ENCODE measurements around the gene CEP164. TPM values are rescaled to one million over a fixed set of nuclear protein-coding genes. Genes with fewer than 3 reads are reported as not detected.

Gene CEP164
- total RNA-seq, 1 donor from 2014 or later, result 11.7 TPM

DNA sequence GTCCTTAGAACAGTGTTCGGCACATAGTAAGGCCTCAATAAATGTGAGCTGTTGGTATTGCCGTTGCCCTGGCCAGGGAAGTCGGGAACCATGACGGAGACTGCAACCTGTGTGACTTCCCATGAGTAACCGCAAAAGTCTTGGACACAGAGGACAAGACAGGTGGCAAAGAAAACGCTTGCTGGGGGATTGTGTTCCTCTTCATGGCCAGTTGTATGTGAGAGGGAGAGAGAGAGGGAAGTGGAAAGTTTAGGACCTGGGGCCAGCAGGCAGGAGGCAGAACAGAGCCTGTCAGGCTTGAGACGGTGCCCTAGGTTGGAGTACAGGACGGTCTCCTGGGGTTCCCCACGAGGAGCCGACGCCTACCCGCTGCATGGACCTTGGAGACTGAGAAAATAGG lies 90.2 kb downstream of the CEP164 start:
- ATAC-seq (no peak), DNase-seq (ENCODE audit: low spot score) (no peak)

DNA sequence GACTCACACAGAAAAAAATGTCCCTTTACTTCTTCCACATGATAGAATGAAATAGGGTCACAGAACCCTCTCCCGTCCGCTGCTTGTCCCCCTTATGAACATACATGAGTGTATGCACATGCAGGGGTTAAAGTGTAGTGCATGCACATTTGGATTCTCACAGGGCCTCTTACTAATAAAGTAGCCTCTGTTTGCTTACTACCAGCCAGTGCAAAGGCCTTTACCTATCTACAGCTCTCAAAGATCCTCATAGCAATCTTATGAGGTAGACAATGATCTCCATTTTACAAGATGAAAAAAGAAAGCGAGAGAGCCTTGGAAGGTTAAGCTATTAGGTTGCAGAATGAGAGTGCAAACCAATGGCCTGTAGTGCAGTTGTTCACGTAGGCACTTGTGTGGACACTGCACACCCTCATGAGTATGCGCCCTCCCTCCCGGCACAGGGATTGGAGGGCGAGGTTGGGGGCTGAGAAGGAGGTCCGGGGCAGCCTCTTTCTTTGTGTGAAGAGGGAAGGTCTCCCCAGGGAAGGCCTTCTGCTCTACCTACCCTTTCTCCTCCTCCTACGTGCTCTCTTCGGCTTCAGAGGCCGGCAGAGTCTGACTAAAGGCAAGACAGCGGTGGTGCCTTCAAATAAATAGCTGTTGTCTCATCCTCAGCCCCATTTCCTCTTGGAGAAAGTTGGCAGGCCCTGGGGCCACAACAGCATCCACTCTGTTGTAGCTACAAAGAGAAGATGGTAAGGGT lies 91.3 kb downstream of the CEP164 start:
- ATAC-seq (no peak), DNase-seq (ENCODE audit: low spot score) (no peak)

DNA sequence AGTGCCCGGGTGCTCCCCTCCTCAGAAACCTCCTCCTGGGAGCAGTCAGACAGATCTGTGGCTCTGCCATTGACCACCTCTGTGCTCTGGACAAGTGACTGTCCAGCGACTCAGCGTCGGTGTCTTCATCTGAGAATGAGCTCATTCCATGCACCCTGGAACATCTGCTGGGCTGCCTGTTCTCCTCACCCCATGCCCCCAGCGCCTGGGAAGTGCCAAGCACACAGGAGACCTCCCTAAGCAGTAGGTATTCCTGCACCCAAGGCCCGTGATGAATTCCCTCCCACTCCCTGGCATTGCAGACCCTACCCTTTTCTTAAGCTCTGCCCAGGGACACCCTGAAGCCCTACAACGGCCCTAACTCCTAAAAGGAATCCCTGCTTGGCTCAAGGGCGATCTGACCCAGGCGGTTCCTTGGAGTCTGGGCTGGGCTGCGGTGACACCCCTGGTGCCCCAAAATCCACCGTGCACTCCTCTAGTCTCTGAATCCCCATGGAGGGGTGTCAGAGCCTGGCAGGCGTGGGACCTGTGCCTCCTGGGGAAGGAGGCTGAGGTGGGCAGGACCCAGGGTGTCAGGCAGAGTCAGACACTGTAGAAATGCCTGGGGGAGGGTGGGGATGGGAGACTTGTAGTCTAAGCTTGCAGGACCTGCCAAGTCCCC lies 92.0 kb downstream of the CEP164 start:
- no peak for DNase-seq (ENCODE audit: low spot score)
- ATAC-seq, result no peak

GRCh38 chr11:117420143-117420485 lies 92.5 kb downstream of the CEP164 start:
- no peak for ATAC-seq
- DNase-seq (ENCODE audit: low spot score), result no peak

DNA sequence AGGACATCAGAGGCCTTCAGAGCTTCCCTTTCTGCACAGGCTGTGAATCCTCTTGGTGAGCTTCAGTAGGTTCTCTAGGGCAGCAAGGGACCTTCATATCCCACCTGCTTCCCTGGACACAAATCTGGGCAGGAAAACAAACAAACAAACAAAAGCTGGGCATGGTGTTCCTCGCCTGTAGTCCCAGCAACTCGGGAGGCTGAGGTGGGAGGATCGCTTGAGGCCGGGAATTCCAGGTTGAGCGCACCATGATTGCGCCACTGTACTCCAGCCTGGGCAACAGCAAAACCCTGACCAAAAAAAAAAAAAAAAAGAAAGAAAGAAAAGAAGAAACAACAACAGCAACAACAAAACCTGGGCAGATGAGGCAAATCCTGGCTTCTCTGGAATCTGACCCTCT lies 92.9 kb downstream of the CEP164 start:
- no peak for DNase-seq (ENCODE audit: low spot score)
- no peak for ATAC-seq

DNA sequence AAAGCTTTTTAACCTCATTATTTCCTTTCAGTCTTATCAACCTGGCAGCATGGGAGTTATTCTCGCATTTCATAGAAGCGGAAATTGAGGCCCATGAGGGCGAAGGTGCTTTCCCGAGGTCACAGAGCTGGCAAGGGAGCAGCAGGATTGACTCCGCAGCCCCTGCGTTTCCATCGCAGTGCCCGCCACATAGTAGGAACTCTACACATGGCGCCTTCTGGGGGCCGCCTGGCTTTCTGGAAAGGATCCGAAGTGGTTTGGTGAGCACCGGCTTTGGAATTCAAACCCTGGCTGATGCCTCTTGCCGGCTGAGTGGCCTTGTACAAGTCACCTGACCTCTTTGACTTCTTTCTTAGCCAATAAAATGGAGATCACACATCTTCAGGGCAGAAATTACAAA lies 93.4 kb downstream of the CEP164 start:
- ATAC-seq (no peak), DNase-seq (ENCODE audit: low spot score) (no peak)

DNA sequence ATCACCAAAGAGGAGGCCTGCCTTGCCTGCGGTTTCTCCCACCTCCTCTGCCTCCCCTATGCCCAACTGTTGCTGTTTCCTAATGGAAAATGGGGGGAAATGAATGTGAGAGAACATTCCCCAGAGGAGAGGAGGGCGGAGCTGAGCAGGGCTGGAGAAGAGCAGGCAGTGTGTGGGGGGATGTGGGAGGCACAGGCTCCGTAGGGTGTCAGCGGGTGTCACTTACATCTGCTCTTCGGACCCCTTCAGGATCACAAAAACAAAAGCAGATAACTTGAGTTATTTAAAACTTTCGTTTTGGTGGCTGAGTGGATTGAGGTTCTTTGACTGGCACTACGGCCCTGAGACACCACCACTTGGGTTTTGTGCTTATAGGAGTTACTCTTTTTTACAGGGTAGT lies 93.8 kb downstream of the CEP164 start:
- DNase-seq (ENCODE audit: low spot score) (no peak), ATAC-seq (no peak)

GRCh38 chr11:117423046-117423575 lies 95.5 kb downstream of the CEP164 start:
- ATAC-seq, result no peak

DNA sequence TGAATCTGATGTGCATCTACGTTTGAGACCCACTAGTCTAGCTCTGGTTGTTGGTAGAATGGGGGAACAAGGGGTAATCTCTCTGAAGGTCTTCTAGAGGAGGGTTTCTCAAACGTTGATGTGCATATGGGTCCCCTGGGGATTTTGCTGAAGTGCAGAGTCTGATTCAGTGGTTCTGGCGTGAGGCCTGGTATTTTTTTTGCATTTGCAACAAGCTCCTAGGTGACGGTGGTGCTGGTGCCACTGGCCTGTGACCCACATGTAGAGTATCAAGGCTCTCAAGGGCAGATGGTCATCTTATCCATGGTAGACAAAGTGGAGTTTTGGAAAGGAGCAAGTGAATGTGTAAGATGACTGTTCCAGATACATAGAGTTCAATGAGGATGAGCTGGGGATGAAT lies 97.1 kb downstream of the CEP164 start:
- no peak for DNase-seq (ENCODE audit: low spot score)
- ATAC-seq, result no peak

More at GRCh38 chr11:117423046-117423575, 95.5 kb downstream of the CEP164 start:
- no peak for DNase-seq (ENCODE audit: low spot score)

DNA sequence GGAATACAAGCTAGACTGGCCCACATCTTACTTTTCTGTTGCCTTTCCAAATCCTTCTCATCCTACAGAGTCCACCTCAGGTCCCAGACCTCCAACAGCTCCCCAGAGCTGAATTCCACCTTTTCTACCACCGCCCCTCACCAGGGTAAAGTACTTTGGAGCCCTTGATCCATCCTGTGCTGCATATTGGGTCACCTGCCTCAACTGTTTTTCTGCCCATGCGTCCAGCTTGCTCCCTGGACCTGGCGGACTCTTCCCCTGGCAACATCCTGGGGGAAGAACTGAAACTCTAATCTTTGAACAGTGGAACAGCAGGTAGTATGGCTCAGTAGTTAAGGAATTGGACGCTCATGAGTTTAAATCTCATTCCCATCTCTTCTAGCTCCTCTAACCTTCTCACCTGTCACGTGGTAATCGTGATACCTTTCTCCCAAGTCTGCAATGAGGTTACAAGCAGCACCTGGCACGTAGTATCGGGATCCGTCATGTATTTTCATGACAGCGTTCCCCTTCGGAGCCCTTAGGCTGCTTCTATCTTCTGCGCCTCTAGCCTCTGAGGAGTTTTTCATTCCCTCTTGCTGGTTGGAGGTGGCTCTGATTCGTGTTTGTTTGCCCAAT lies 98.1 kb downstream of the CEP164 start:
- DNase-seq (ENCODE audit: low spot score), result no peak
- no peak for ATAC-seq

GRCh38 chr11:117426297-117426685 lies 98.6 kb downstream of the CEP164 start:
- ATAC-seq (peak; percentile 90), DNase-seq (ENCODE audit: low spot score) (peak; percentile 58)

DNA sequence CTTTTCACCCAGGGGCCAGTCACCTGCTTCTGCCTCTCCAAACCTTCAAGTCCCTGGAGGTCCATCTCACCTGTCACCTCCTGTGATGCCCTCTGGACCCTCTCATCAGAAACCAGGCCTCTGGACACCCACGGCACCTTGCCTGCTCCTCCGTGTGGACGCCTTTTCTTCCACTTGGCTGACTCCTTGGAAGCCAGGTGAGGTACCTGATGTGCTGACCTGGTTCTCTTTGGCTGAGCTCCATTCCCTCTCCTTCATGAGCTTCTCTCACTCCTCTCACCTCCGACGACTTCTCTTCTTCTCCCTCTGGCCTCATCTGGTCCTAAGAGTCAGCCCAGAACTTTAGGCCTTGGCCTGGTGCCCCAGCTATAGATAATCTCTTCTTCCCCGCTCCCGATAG lies 99.3 kb downstream of the CEP164 start:
- ATAC-seq, result no peak
- DNase-seq (ENCODE audit: low spot score), result no peak

DNA sequence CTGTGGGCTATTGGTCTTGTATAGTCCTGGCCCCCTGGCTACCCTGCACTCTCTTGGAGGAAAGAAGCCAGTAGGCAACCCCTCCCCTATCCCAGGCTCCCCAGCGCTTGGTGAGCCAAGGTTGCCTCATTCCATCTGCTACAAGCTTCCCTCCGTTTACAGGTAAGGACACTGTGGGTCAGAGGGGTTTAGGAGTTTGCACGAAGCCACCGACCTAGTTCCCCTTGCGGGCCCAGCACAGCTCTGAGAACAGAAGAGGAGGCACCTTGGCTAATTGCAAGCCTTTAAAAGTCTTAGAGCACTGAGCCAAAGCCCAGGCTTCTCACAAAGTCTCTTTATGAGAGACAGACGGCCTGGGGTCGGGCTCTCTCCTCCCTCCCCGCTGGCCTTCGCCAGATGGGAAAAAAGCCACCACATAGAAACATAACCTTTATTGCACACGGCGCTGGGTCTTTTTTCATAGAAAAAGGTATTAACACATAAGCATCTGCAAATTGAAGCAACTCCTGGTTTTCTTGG lies 99.8 kb downstream of the CEP164 start:
- ATAC-seq (no peak), DNase-seq (ENCODE audit: low spot score) (no peak)

DNA sequence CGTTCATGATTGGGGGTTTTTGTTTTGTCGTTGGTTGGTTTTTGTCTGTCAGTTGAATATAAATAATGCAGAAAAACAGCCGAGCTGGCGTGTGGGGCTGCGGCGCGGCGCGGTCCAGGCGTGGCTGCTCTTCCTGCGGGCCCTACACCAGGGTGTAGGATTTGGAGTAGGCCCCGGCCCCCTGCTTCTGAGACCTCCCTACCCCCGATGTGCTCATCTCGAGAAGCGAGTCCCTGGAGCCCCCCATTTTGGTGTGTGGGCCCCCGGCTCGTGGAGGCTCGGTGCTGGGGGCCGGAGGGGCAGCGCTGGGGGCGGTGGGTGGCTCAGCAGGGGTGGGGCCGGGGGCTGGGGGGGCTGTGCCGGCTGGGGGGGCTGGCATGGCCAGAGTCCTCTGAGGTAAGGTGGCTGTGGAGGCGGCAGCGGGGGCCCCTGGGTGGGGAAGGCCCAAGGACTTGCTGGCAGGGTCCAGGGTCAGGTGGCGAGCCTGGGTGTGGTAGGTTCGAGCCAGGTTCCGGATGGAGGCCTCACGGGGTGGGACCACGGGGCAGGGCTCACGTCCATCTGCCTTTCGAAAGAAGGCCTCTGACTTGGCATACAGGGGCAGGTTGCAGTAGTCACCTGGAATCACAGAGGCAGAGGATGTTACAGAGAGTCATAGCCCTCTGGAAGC lies 100.7 kb downstream of the CEP164 start:
- no peak for ATAC-seq
- DNase-seq (ENCODE audit: low spot score), result no peak

GRCh38 chr11:117428856-117429229 lies 101.2 kb downstream of the CEP164 start:
- no peak for ATAC-seq
- no peak for DNase-seq (ENCODE audit: low spot score)

GRCh38 chr11:117430293-117430955 lies 102.8 kb downstream of the CEP164 start:
- no peak for DNase-seq (ENCODE audit: low spot score)
- no peak for ATAC-seq

DNA sequence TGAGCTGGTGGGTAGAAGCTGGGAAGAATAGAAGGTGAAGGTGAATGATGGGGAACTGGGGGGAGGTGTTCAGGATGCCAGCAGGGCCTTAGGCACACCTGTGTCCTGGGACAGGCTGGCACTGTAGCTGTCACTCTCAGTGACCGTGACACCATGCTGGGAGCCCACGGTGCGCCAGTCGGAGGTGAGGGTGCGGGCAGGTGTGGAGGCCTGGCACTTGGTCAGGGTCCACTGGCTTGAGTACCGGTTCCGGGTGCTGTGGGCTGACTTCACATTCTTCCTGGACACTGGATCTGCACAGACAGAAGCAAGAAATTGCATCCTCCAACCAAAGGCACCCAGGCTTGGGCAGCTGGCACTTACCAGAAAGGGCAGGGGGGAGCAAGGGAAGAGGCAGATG lies 103.8 kb downstream of the CEP164 start:
- ATAC-seq (no peak), DNase-seq (ENCODE audit: low spot score) (no peak)

GRCh38 chr11:117433717-117434116 lies 106.1 kb downstream of the CEP164 start:
- DNase-seq (ENCODE audit: low spot score), result no peak

GRCh38 chr11:117434481-117434880 lies 106.8 kb downstream of the CEP164 start:
- no peak for DNase-seq (ENCODE audit: low spot score)
- no peak for ATAC-seq

More at GRCh38 chr11:117433717-117434116, 106.1 kb downstream of the CEP164 start:
- ATAC-seq, result no peak

GRCh38 chr11:117435326-117435725 lies 107.7 kb downstream of the CEP164 start:
- no peak for ATAC-seq
- DNase-seq (ENCODE audit: low spot score), result no peak

Measured in left lobe of liver (tissue), 2 donors.